NCI-H2171 (cell line): ENCODE results near the gene HOMER1.
"Not testable (repeated sequence)": the region's sequence is repeated elsewhere in the genome, so short reads cannot be mapped to it uniquely, and the experiment has no call there.

Experiments
- DNase-seq: peaks from one replicate; lab custom pipeline; 2025; lab: John Stamatoyannopoulos, UW

HOMER1 gene

GRCh38 chr5:79417495-79417894 is 96.4 kb downstream of the HOMER1 start:
- DNase-seq, result no peak

- DNase-seq, result no peak
Observed at GRCh38 chr5:79416499-79416898, 97.4 kb downstream of the HOMER1 start.

GRCh38 chr5:79413112-79413511 is 100.8 kb downstream of the HOMER1 start:
- DNase-seq, result no peak

- no peak for DNase-seq
Observed at GRCh38 chr5:79408028-79408427, 105.9 kb downstream of the HOMER1 start.

- no peak for DNase-seq
Observed at GRCh38 chr5:79407591-79407990, 106.3 kb downstream of the HOMER1 start.

GRCh38 chr5:79401216-79401615 is 112.7 kb downstream of the HOMER1 start:
- no peak for DNase-seq

GRCh38 chr5:79399046-79399445 is 114.9 kb downstream of the HOMER1 start:
- no peak for DNase-seq

- DNase-seq, result no peak
Observed at GRCh38 chr5:79397080-79397479, 116.9 kb downstream of the HOMER1 start.

- no peak for DNase-seq
Observed at GRCh38 chr5:79396265-79396664, 117.7 kb downstream of the HOMER1 start.

- DNase-seq, result no peak
Observed at GRCh38 chr5:79395296-79395695, 118.6 kb downstream of the HOMER1 start.

GRCh38 chr5:79392776-79393175 is 121.2 kb downstream of the HOMER1 start:
- DNase-seq, result no peak

- no peak for DNase-seq
Observed at GRCh38 chr5:79386679-79387078, 127.3 kb downstream of the HOMER1 start.

GRCh38 chr5:79385126-79385525 is 128.8 kb downstream of the HOMER1 start:
- DNase-seq, result not testable (repeated sequence)

- no peak for DNase-seq
Observed at GRCh38 chr5:79378510-79379186, 135.3 kb downstream of the HOMER1 start.

GRCh38 chr5:79357398-79357797 is 156.5 kb downstream of the HOMER1 start:
- DNase-seq, result no peak

- no peak for DNase-seq
Observed at GRCh38 chr5:79349881-79350280, 164.1 kb downstream of the HOMER1 start.

- DNase-seq, result no peak
Observed at GRCh38 chr5:79349047-79349446, 164.9 kb downstream of the HOMER1 start.

- DNase-seq, result no peak
Observed at GRCh38 chr5:79346420-79346824, 167.5 kb downstream of the HOMER1 start.

- DNase-seq, result no peak
Observed at GRCh38 chr5:79333852-79334557, 179.9 kb downstream of the HOMER1 start.

GRCh38 chr5:79330071-79330470 is 183.9 kb downstream of the HOMER1 start:
- no peak for DNase-seq

GRCh38 chr5:79329453-79329852 is 184.5 kb downstream of the HOMER1 start:
- no peak for DNase-seq
